C4-2B (cell line): ENCODE measurements around the gene CBX3.
"Not testable (repeated sequence)": the region's sequence is repeated elsewhere in the genome, so short reads cannot be mapped to it uniquely, and the experiment has no call there.

Experiments used
- CTCF ChIP-seq: fragments of 450-650 bp; conservative IDR thresholded peaks from 2 replicates; pipeline ENCODE4 v1.5.1; 2017; ENCODE audit warnings: mild to moderate bottlenecking
- ZFX ChIP-seq: fragments of 450-650 bp; IDR thresholded peaks from 2 replicates; pipeline ENCODE4 v1.6.1; 2017

DNA sequence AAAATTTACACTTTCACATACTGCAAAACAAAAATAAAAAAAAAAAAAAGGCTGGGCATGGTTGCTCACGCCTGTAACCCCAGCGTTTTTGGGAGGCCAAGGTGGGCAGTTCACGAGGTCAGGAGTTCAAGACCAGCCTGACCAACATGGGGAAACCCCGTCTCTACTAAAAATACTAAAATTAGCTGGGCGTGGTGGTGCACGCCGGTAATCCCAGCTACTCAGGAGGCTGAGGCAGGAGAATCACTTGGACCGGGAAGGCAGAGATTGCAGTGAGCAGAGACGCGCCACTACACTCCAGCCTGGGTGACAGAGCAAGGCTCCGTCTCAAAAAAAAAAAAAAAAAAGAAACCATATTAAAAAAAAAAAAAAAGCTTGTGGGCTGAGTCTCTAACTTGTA lies 6.8 kb upstream of the CBX3 start:
- TF ChIP-seq CTCF, ZFX: not testable (repeated sequence)
